AG04449 (cell line): ENCODE results near the gene MARCHF4.
A peak's percentile ranks its signal among the peaks of the same experiment; 100 is the strongest.

ENCODE experiments used
- CTCF ChIA-PET: fragments of 350-600 bp; formaldehyde crosslinking; extraction: SDS; loops from one replicate; lab custom pipeline; 2021; ENCODE audit warnings: antibody characterized with exemption; lab: Yijun Ruan, JAX
- POLR2A ChIA-PET: fragments of 400-600, 350-600 bp; formaldehyde crosslinking; extraction: SDS; loops from one replicate; lab custom pipeline; 2020; ENCODE audit warnings: antibody characterized with exemption, inconsistent platforms; lab: Yijun Ruan, JAX
- DNase-seq: peaks from one replicate; pipeline ENCODE4 v3.0.0-alpha.2; 2010; ENCODE audit warnings: low read depth, low spot score
- H3K4me3 ChIP-seq: 2 replicates; pipeline ENCODE4 v1.5.1; 2011; ENCODE audit warnings: low read depth, mild to moderate bottlenecking, control low read depth, low read length
- CTCF ChIP-seq: IDR thresholded peaks from one replicate; pipeline ENCODE4 v1.5.1; 2011; ENCODE audit warnings: mild to moderate bottlenecking, moderate library complexity, low read length, control low read depth, inconsistent platforms; ENCODE audit not compliant: insufficient read depth; ENCODE audit errors: missing control alignments

Gene MARCHF4

GRCh38 chr2:216362730-216363129 lies 9.6 kb downstream of the MARCHF4 start:
- no peak for TF ChIP-seq CTCF
- DNase-seq: peak; percentile 74
- H3K4me3 ChIP-seq: no peak overlapping the region
- POLR2A ChIA-PET: interaction anchor here (0.9 to 1.7 kb wide), 3 partner anchors 10 to 13 kb away, joined by 3 to 12 read pairs (median 3); partner anchors contain the start of gene MARCHF4
- CTCF ChIA-PET: interaction anchor here (0.6 to 1.5 kb wide), 5 partner anchors 10 to 253 kb away, joined by 3 to 6 read pairs (median 3); partner anchors contain the start of gene MARCHF4

- no peak for TF ChIP-seq CTCF
- H3K4me3 ChIP-seq: no peak overlapping the region
- ChIA-PET POLR2A (no interaction called here), CTCF (no interaction called here)
- no peak for DNase-seq
Measured at GRCh38 chr2:216355711-216356110, 16.6 kb downstream of the MARCHF4 start.

GRCh38 chr2:216354306-216354705 lies 18.0 kb downstream of the MARCHF4 start:
- CTCF ChIA-PET: no interaction called here
- TF ChIP-seq CTCF: no peak
- POLR2A ChIA-PET: no interaction called here
- no peak for DNase-seq
- H3K4me3 ChIP-seq: no peak overlapping the region

- no peak for DNase-seq
- CTCF ChIA-PET: interaction anchor here (0.7 to 1.5 kb wide), 2 partner anchors 10 to 32 kb away, joined by 3 read pairs; no protein-coding TSS in a partner anchor
- POLR2A ChIA-PET: no interaction called here
- TF ChIP-seq CTCF: no peak
- H3K4me3 ChIP-seq: no peak overlapping the region
Measured at GRCh38 chr2:216352653-216353270, 19.5 kb downstream of the MARCHF4 start.

GRCh38 chr2:216351172-216351925 lies 20.9 kb downstream of the MARCHF4 start:
- CTCF ChIA-PET: interaction anchor here (1.1 kb wide), 2 partner anchors 12 to 49 kb away, joined by 3 to 4 read pairs; no protein-coding TSS in a partner anchor
- TF ChIP-seq CTCF: no peak
- POLR2A ChIA-PET: interaction anchor here (1.3 kb wide), 1 partner anchor 21 kb away, joined by 11 read pairs; the partner anchor contains the start of gene MARCHF4
- H3K4me3 ChIP-seq: no peak overlapping the region
- no peak for DNase-seq

- POLR2A ChIA-PET: interaction anchor here (0.6 to 1.3 kb wide), 2 partner anchors 12 to 22 kb away, joined by 3 to 11 read pairs; partner anchors contain the start of gene MARCHF4
- H3K4me3 ChIP-seq: no peak overlapping the region
- no peak for TF ChIP-seq CTCF
- CTCF ChIA-PET: interaction anchor here (1.4 kb wide), 1 partner anchor 13 kb away, joined by 3 read pairs; no protein-coding TSS in a partner anchor
- DNase-seq: no peak
Measured at GRCh38 chr2:216350214-216350791, 22.0 kb downstream of the MARCHF4 start.
